Endothelial cell of umbilical vein (primary cell): ENCODE data around the gene MOXD1. TPM values are rescaled to one million over a fixed set of nuclear protein-coding genes. Genes with fewer than 3 reads are reported as not detected.
"Not testable (repeated sequence)": the region's sequence is repeated elsewhere in the genome, so short reads cannot be mapped to it uniquely, and the experiment has no call there.

ENCODE experiments used
- BruUV-seq: library from RNA; stranded (reverse); fragments of 400-500 nt; replicated peaks from 2 replicates; lab custom pipeline; 2021; lab: Mats Ljungman, UMichigan
- CTCF ChIA-PET: fragments of 300-600, 350-600 bp; sonication (Branson Sonifier 250); formaldehyde crosslinking; loops from one replicate; lab custom pipeline; 2021; ENCODE audit warnings: antibody characterized with exemption, inconsistent platforms; lab: Charles Lee
- POLR2A ChIA-PET: fragments of 300-600, 350-600 bp; sonication (Branson Sonifier 250); formaldehyde crosslinking; loops from one replicate; lab custom pipeline; 2021; ENCODE audit warnings: antibody characterized with exemption, inconsistent platforms; lab: Charles Lee
- DNase-seq: peaks from one replicate; pipeline ENCODE4 v3.0.0-alpha.2; 2011; ENCODE audit warnings: low read depth, low spot score
- FAIRE-seq: peaks from 2 replicates; lab custom pipeline; 2011; peaks lifted over from hg19 to GRCh38; lab: Jason Lieb, UNC
- H2AFZ ChIP-seq: 2 replicates; pipeline ENCODE4 v1.6.0; 2012; ENCODE audit warnings: low read depth, low read length, control low read depth, inconsistent platforms
- H3K27ac ChIP-seq: 2 replicates; pipeline ENCODE4 v1.5.1; 2011; ENCODE audit warnings: low read depth, mild to moderate bottlenecking, control low read depth, low read length, moderate library complexity; ENCODE audit not compliant: insufficient read depth
- H3K27me3 ChIP-seq, 2 experiments: 2 replicates each; pipeline versions ENCODE4 v1.6.0 to v1.6.1; 2011; ENCODE audit warnings: low read length in 2 of 2, mixed read lengths in 1 of 2; ENCODE audit not compliant: control insufficient read depth in 2 of 2, insufficient read depth in 2 of 2
- H3K36me3 ChIP-seq, 2 experiments: 2 replicates in 1 of 2; 3 replicates in 1 of 2; pipeline ENCODE4 v1.5.1; 2011; ENCODE audit warnings: low read length in 2 of 2, mild to moderate bottlenecking in 1 of 2, moderate library complexity in 1 of 2; ENCODE audit not compliant: control insufficient read depth in 2 of 2, insufficient read depth in 2 of 2; ENCODE audit errors: extremely low read depth in 1 of 2
- H3K4me1 ChIP-seq: 3 replicates; pipeline ENCODE4 v1.5.1; 2011; ENCODE audit warnings: mild to moderate bottlenecking, low read length; ENCODE audit not compliant: control insufficient read depth, insufficient read depth; ENCODE audit errors: extremely low read depth
- H3K4me2 ChIP-seq: 2 replicates; pipeline ENCODE4 v1.6.1; 2011; ENCODE audit warnings: low read length, control low read depth, mixed read lengths; ENCODE audit not compliant: insufficient read depth
- H3K4me3 ChIP-seq, 3 experiments: fragments of 200-600 bp in 1 of 3; sonication (generic), shearing (Covaris generic) in 1 of 3; replicated peaks in 1 of 3; 2 replicates each; pipeline ENCODE4 v1.5.1; 2011 to 2016; ENCODE audit warnings: control low read depth in 3 of 3, low read length in 3 of 3, mild to moderate bottlenecking in 2 of 3, inconsistent platforms in 1 of 3, low read depth in 1 of 3, moderate library complexity in 1 of 3; ENCODE audit not compliant: insufficient read depth in 1 of 3
- H3K79me2 ChIP-seq: 2 replicates; pipeline ENCODE4 v1.6.0; 2012; ENCODE audit warnings: low read length, inconsistent platforms; ENCODE audit not compliant: control insufficient read depth, insufficient read depth
- H3K9ac ChIP-seq: replicated peaks from 2 replicates; pipeline ENCODE3; 2011; ENCODE audit warnings: low read length, control low read depth; ENCODE audit not compliant: insufficient read depth; ENCODE audit errors: extremely low read depth
- H3K9me1 ChIP-seq: replicated peaks from 3 replicates; pipeline ENCODE4 v1.6.0; 2011; ENCODE audit warnings: mild to moderate bottlenecking, low read length; ENCODE audit not compliant: control insufficient read depth, insufficient read depth; ENCODE audit errors: extremely low read depth
- H3K9me3 ChIP-seq: replicated peaks from 2 replicates; pipeline ENCODE4 v1.5.1; 2012; ENCODE audit warnings: low read length, inconsistent platforms; ENCODE audit not compliant: control insufficient read depth, insufficient read depth
- H4K20me1 ChIP-seq: replicated peaks from 2 replicates; pipeline ENCODE3; 2011; ENCODE audit warnings: mild to moderate bottlenecking, low read length; ENCODE audit not compliant: control insufficient read depth, insufficient read depth; ENCODE audit errors: extremely low read depth
- CTCF ChIP-seq, 2 donors: IDR thresholded peaks; 1 replicate in 1 of 2; 2 replicates in 1 of 2; pipeline ENCODE4 v1.5.1; 2011; ENCODE audit warnings: low read length in 2 of 2, mild to moderate bottlenecking in 2 of 2, moderate library complexity in 2 of 2, control low read depth in 1 of 2, inconsistent platforms in 1 of 2, low read depth in 1 of 2; ENCODE audit not compliant: insufficient read depth in 1 of 2; ENCODE audit errors: extremely low read depth in 1 of 2
- EZH2 ChIP-seq: IDR thresholded peaks from 2 replicates; pipeline ENCODE4 v1.6.1; 2012; ENCODE audit warnings: borderline replicate concordance, low read depth, mild to moderate bottlenecking, moderate library complexity, low read length, inconsistent platforms; ENCODE audit not compliant: severe bottlenecking
- FOS ChIP-seq: IDR thresholded peaks from 2 replicates; pipeline ENCODE4 v1.6.1; 2011; ENCODE audit warnings: mild to moderate bottlenecking, low read length, moderate library complexity, borderline replicate concordance; ENCODE audit not compliant: insufficient read depth
- GATA2 ChIP-seq: IDR thresholded peaks from 2 replicates; pipeline ENCODE4 v1.7.0; 2011; ENCODE audit warnings: low read depth, mild to moderate bottlenecking, moderate library complexity, mixed read lengths, low read length; ENCODE audit not compliant: insufficient read length, insufficient read depth
- JUN ChIP-seq: IDR thresholded peaks from 2 replicates; pipeline ENCODE4 v1.6.1; 2011; ENCODE audit warnings: borderline replicate concordance, low read depth; ENCODE audit not compliant: insufficient read length, insufficient read depth
- MAX ChIP-seq: IDR thresholded peaks from 2 replicates; pipeline ENCODE4 v1.6.1; 2011; ENCODE audit not compliant: insufficient read depth, insufficient read length
- MYC ChIP-seq: IDR thresholded peaks from one replicate; pipeline ENCODE4 v1.6.1; 2011; ENCODE audit warnings: mild to moderate bottlenecking, low read depth, low read length
- POLR2A ChIP-seq: IDR thresholded peaks from 2 replicates; pipeline ENCODE4 v1.6.1; 2012; ENCODE audit warnings: low read depth, mild to moderate bottlenecking, control low read depth, low read length
- POLR2AphosphoS5 ChIP-seq: IDR thresholded peaks from 2 replicates; pipeline ENCODE4 v1.6.1; 2012; ENCODE audit warnings: low read depth, mild to moderate bottlenecking, control low read depth, low read length, moderate library complexity; ENCODE audit not compliant: insufficient read depth
- dilution Hi-C: fragments of 300-500 bp; cut with MboI; formaldehyde crosslinking; loops from one replicate; pipeline ENCODE4 v1.15.0; 2019; ENCODE audit warnings: low sequenced_read_pairs; ENCODE audit not compliant: extremely low pct_ligation_motif_present
- intact Hi-C: fragments of 100-400 bp; cut with micrococcal nuclease; formaldehyde crosslinking; loops from one replicate; pipeline ENCODE4 v1.10.0; 2022
- polyA plus RNA-seq, 4 experiments: library from polyadenylated mRNA; depleted of rRNA in 3 of 4; stranded (reverse) in 3 of 4; unstranded in 1 of 4; fragments of >200 nt; gene quantifications; 2 replicates each; pipeline versions ENCODE4 v1.2.1 to v1.2.3, GENCODE V29; 2011 to 2012; ENCODE audit warnings: missing spikeins in 1 of 4
- total RNA-seq: library from RNA; stranded (reverse); gene quantifications from 2 replicates; pipeline ENCODE4 v1.2.3, GENCODE V29; 2021

The MOXD1 gene
- total and polyA plus RNA-seq, 2 donors (not counting 3 experiments of a cell fraction or from before 2014, with no cell fraction given), result 0.01 TPM; not detected in 1

GRCh38 chr6:132354517-132355167, 46.6 kb downstream of the MOXD1 start:
- H3K4me1 ChIP-seq, result peaks cover 12% of the 10 kb centered on the region
- no peaks in the 10 kb centered on the region for H3K36me3 ChIP-seq
- H4K20me1 ChIP-seq, result no peaks in the 10 kb centered on the region
- ChIA-PET POLR2A (no interaction called here), CTCF (no interaction called here)
- H3K27ac ChIP-seq, result no peak overlapping the region
- H3K79me2 ChIP-seq, result no peaks in the 10 kb centered on the region
- FAIRE-seq (no peak), DNase-seq (no peak)
- H3K4me2 ChIP-seq, result no peak overlapping the region
- dilution Hi-C loops (no loop called here), intact Hi-C loops (no loop called here)
- H3K9me3 ChIP-seq, result no peaks in the 10 kb centered on the region
- TF ChIP-seq GATA2 (no peak), JUN (no peak), MAX (no peak), EZH2 (no peak), FOS (no peak), POLR2AphosphoS5 (no peak), POLR2A (no peak), CTCF (IDR thresholded peaks at IDR 0.05; ENCODE audit: extremely low read depth in 1 of 2, insufficient read depth in 1 of 2, low read depth in 1 of 2, low read length in 2 of 2) (no peak), MYC (no peak)
- no peak overlapping the region for H3K4me3 ChIP-seq
- no peaks in the 10 kb centered on the region for H3K9me1 ChIP-seq
- BruUV-seq, result no TSS peak
- H3K27me3 ChIP-seq, result no peaks in the 10 kb centered on the region
- H3K9ac ChIP-seq, result no peak overlapping the region
- no peak overlapping the region for H2AFZ ChIP-seq

- H3K4me2 ChIP-seq, DNase-seq, H3K27me3 ChIP-seq, BruUV-seq, intact Hi-C loops, H3K9ac ChIP-seq, H3K27ac ChIP-seq, H3K9me1 ChIP-seq, H2AFZ ChIP-seq, dilution Hi-C loops, H4K20me1 ChIP-seq, H3K36me3 ChIP-seq, FAIRE-seq, H3K4me3 ChIP-seq, H3K9me3 ChIP-seq, H3K4me1 ChIP-seq, POLR2A ChIA-PET, H3K79me2 ChIP-seq: not testable (repeated sequence)
- CTCF ChIA-PET, result interaction anchor here (0.6 kb wide), 1 partner anchor 304 kb away, joined by 3 read pairs; no protein-coding TSS in a partner anchor
Measured at GRCh38 chr6:132351986-132352385, 49.3 kb downstream of the MOXD1 start.
